Keratinocyte (primary cell): ENCODE data around the gene PSD.

Experiments used
- EZH2 ChIP-seq: IDR thresholded peaks from one replicate; pipeline ENCODE4 v1.6.1; 2012; ENCODE audit warnings: inconsistent platforms, mild to moderate bottlenecking, low read length, moderate library complexity
- TF ChIP-seq, protein P1 (sequence below), 3 experiments: IDR thresholded peaks in 1 of 3; conservative IDR thresholded peaks in 1 of 3; optimal IDR thresholded peaks in 1 of 3; 2 replicates in 2 of 3; 3 replicates in 1 of 3; pipeline versions ENCODE3 to v1.5.1; 2011; ENCODE audit warnings: low read length in 3 of 3, mild to moderate bottlenecking in 3 of 3, moderate library complexity in 2 of 3, control low read depth in 1 of 3, inconsistent platforms in 1 of 3; ENCODE audit not compliant: insufficient read depth in 2 of 3; ENCODE audit errors: extremely low read depth in 1 of 3

- TF ChIP-seq, protein P1, sequence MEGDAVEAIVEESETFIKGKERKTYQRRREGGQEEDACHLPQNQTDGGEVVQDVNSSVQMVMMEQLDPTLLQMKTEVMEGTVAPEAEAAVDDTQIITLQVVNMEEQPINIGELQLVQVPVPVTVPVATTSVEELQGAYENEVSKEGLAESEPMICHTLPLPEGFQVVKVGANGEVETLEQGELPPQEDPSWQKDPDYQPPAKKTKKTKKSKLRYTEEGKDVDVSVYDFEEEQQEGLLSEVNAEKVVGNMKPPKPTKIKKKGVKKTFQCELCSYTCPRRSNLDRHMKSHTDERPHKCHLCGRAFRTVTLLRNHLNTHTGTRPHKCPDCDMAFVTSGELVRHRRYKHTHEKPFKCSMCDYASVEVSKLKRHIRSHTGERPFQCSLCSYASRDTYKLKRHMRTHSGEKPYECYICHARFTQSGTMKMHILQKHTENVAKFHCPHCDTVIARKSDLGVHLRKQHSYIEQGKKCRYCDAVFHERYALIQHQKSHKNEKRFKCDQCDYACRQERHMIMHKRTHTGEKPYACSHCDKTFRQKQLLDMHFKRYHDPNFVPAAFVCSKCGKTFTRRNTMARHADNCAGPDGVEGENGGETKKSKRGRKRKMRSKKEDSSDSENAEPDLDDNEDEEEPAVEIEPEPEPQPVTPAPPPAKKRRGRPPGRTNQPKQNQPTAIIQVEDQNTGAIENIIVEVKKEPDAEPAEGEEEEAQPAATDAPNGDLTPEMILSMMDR (optimal IDR thresholded peaks at IDR 0.05 in 1 of 3, IDR thresholded peaks at IDR 0.05 in 1 of 3, conservative IDR thresholded peaks at IDR 0.05 in 1 of 3; ENCODE audit: extremely low read depth in 1 of 3, insufficient read depth in 2 of 3, low read length in 3 of 3): no peak
- no peak for TF ChIP-seq EZH2
Measured at GRCh38 chr10:102400076-102400475, 18.5 kb downstream of the PSD start.
